NCI-H446 (cell line): ENCODE data around the gene SCGB1D4.
"Not testable (repeated sequence)": the region's sequence is repeated elsewhere in the genome, so short reads cannot be mapped to it uniquely, and the experiment has no call there.

Experiments used
- DNase-seq, 2 experiments: peaks; one replicate each; lab custom pipeline; 2025; lab: John Stamatoyannopoulos, UW

Gene SCGB1D4, protein sequence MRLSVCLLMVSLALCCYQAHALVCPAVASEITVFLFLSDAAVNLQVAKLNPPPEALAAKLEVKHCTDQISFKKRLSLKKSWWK

DNA sequence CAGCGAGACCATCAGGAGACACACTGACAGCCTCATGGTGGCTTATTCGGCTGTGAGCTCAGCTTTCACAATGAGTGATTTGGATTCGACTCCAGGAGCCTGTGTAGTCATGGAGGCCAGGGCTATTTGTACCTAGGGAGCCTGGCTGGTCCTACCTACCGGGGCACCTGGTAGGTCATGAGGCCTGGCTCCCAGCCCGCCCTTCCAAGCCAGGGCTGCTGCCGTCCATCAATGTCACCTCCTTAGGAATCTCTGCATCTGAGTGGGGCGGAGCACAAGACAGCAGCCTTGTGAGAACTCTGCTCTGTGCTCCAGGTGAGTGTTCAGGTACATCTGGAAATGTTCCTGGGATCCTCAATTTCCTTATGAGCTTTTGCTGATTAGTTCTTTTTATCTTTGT is at the start of gene SCGB1D4:
SCGB1D4 (minus strand) TSS at position 101 of the 400 bp plus-strand sequence; CDS start at position 36, 65 bp downstream.
- DNase-seq: no peak

DNA sequence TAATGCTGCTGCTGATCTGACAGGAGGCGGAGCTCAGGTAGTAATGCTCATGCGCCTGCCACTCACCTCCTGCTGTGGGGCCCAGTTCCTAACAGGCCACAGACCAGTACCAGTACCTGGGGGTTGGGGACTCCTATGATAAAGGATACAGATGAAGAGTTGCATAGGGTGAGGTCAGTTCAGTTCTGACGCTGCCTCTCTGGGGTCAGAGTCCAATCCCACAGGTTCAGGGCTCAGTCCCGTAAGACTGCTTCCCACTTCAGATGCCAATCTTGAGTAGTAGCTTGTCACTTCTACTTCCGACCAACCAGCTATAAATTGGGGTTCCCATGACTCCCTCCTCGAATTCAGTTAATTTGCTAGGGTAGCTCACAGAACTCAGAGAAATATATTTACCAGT is 47.0 kb upstream of the SCGB1D4 start:
- no peak for DNase-seq

DNA sequence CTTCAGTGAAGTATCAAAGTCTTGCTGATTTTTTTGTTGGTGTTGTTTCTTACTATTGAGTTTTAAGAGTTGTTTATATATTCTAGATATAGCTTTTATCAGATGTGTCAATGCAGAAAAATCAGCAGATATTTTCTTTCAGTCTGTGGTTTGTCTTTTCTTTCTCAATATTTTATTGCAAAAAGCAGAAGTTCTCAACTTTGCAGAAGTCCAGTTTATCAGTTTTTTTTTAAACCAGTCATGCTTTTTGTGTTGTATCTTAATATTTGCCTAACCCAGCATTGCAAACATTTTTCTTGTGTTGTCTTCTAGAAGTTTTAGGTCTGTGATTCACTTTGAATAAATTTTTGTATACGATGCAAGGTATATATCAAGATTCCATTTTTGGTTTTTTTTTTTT is 45.3 kb upstream of the SCGB1D4 start:
- DNase-seq: no peak

DNA sequence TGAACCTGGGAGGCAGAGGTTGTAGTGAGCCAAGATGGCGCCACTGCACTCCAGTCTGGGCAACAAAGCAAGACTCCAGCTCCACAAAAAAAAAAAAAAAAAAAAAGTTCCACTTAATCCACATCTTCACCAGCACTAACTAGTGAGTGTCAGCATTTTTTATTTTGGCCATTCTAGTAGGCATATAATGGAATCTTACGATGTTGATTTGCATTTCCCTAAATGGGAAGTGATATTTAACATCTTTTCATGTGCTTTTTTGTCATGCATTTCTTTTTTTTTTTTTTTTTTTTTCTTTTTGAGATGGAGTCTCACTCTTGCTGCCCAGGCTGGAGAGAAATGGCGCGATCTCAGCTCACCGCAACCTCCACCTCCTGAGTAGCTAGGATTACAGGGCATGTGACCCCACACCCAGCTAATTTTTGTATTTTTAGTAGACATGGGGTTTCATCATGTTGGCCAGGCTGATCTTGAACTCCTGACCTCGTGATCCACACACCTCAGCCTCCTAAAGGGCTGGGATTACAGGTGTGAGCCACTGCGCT is 44.8 kb upstream of the SCGB1D4 start:
- DNase-seq: not testable (repeated sequence)

DNA sequence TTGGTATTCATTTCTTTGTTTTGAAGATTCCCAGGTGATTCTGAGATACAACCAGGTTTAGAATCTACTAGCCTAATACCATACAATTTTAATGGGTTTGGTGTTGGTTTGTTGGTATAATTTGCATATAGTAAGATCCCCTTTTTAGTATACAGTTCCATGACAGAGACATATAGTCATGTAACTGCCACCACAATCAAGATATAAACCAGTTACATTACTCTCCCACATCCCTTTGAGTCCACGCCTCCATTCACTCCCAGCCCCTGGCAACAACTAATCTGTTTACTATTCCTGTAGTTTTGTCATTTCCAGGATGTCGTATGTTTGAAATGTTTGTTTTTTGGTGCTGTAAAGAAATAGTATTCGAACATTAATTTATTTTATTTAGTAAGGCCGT is 42.7 kb upstream of the SCGB1D4 start:
- no peak for DNase-seq

DNA sequence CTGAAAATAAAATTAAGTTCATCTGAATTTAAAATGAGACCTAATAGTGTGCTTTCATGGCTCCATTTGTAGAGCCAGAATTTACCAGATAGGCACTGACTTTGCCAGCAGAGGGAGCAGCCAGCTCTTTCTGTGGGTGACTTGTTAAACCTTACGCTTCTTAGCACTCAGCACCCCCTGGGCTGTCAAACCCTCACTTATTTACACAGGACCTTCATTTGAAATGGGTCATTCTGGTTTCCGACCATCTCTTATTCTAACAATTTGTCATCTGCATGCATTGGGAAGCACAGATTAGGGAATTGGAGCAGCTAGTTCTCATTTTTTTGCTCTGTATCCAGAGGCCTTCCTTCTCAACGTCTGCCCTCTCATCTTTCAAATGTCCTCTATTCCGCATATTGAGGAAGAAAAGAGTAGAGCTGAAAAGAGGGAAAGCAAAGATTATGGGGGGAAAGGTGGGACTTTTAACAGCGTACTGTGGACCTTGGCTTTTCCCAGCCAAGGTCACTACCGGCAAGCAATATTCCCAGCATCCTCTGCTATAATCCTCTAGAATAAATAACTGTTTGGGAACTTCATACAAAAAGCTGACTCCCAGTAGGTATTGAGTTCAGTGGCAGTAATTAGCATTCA is 41.5 kb upstream of the SCGB1D4 start:
- peak; percentile 11 to 67 for DNase-seq

DNA sequence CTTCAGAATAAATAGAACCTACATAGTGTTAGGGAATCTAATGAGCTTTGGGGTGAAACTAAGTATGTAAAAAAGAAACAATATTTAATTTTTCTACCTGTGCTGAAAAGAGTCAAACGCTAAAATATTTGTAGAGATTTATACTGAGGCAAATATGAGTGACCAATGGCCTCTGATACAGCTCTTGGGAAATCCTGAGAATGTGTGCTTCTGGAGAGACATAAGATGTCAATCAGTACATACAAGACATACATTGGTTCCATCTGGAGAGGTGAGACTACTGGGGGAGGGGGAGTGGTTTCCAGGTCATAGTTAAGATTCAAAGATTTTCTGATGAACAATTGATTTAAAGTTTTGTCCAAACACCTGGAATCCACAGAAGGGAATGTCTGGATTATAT is 39.3 kb upstream of the SCGB1D4 start:
- DNase-seq: no peak

DNA sequence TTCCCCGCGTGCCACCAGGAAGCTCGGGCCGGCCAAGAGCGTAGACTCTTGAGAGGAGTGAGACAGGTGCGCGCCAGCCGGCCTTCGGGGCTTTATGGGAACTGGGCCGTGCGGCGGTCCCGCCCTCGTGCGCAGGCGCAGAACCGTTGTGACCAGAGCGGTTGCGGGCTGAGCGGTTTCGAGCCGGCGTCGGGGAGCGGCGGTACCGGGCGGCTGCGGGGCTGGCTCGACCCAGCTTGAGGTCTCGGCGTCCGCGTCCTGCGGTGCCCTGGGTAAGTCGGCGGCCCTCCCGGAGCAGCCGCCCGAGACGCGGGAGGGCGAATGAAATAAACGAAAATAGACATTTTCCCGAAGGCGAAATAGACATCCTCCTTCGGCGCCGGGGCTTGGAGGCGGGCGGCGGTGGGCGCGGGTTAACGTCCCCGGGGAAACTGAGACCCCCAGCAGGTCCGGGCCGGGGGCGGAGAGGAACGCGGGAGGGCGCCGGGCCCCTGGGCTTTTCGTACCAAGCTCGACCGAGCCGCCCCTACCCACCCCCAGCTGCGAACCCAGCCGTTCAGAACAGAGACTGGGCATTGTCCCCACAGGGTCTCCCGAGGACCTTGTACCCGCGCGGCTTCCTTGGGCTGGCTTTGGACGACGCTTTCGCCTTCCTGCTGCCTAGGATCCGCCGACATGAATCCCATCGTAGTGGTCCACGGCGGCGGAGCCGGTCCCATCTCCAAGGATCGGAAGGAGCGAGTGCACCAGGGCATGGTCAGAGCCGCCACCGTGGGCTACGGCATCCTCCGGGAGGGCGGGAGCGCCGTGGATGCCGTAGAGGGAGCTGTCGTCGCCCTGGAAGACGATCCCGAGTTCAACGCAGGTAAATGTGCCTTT is 38.7 kb upstream of the SCGB1D4 start, which contains the start of gene ASRGL1:
ASRGL1 (plus strand) TSS at position 146 of the 879 bp plus-strand sequence; CDS start at position 676, 530 bp downstream.
- peak; percentile 65 to 90 for DNase-seq

DNA sequence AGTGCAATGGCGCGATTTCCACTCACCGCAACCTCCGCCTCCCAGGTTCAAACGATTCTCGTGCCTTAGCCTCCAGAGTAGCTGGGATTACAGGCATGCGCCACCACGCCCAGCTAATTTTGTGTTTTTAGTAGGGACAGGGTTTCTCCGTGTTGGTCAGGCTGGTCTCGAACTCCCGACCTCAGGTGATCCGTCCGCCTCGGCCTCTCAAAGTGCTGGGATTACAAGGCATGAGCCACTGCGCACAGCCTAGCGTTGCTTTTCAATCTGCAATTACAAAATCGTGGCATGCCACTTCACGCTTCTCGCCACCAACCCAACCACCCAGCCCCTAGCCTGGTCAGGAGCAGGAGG is 38.1 kb upstream of the SCGB1D4 start:
- not testable (repeated sequence) for DNase-seq

DNA sequence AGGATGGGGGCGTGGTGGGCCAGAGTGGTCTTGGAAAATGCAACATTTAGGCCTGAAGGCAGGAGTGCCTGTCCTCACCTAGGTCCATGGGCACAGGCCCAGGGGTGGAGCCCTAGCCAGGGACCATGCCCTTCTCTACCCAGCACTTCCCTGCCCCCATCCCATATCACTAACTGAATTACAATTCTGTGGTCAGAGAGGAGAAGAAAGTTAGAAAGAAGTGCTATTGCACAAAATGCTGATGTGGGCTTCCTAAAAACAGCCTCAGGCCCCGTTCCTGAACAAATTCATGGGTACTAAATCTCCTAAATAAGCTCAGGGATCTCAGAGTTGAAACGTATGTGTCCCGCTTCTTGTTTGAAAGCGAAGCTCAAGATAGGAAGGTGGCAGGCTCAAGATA is 34.9 kb upstream of the SCGB1D4 start:
- DNase-seq: no peak

DNA sequence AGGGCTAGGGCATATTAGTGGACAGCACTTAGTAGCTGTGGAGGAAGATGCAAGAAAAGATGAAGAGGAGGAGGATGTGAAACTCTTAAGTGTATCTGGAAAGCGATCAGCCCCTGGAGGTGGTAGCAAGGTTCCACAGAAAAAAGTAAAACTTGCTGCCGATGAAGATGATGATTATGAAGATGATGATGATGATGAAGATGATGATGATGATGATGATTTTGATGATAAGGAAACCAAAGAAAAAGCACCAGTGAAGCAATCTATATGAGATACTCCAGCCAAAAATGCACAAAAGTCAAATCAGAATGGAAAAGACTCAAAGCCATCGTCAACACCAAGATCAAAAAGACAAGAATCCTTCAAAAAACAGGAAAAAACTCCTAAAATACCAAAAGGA is 32.4 kb upstream of the SCGB1D4 start:
- not testable (repeated sequence) for DNase-seq

DNA sequence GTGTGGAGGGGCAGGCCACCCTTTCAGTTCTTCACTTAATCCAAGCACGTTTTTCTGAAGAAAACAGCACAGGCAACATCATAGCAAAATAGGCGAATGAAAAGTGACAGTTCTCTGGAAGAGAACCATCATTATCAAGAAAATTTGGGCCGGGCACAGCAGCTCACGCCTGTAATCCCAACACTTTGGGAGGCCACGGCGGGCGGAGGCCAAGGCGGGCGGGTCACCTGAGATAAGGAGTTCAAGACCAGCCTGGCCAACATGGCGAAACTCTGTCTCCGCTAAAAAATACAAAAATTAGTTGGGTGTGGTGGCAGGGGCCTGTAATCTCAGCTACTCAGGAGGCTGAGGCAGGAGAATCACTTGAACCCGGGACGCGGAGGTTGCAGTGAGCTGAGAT is 28.7 kb upstream of the SCGB1D4 start:
- not testable (repeated sequence) for DNase-seq

DNA sequence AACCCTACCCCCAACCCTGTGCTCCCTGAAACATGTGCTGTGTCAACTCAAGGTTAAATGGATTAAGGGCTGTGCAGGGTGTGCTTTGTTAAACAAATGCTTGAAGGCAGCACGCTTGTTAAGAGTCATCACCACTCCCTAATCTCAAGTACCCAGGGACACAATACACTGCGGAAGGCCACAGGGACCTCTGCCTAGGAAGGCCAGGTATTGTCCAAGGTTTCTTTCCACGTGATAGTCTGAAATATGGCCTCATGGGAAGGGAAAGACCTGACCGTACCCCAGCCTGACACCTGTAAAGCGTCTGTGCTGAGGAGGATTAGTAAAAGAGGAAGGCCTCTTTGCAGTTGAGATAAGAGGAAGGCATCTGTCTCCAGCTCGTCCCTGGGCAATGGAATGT is 27.8 kb upstream of the SCGB1D4 start:
- DNase-seq: not testable (repeated sequence)

DNA sequence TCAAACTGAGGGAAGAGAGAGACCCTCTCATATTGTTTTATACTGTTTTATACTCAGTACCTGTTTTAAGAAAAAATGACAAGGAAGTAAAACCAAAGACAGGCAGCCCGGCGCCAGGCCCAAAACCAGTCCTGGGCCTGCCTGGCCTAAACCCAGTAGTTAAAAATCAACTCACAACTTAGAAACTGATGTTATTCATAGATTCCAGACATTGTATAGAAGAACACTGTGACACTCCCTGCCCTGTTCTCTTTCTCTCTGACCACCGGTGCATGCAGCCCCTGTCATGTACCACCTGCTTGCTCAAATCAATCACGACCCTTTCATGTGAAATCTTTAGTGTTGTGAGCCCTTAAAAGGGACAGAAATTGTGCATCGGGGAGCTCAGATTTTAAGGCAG is 26.9 kb upstream of the SCGB1D4 start:
- not testable (repeated sequence) for DNase-seq

DNA sequence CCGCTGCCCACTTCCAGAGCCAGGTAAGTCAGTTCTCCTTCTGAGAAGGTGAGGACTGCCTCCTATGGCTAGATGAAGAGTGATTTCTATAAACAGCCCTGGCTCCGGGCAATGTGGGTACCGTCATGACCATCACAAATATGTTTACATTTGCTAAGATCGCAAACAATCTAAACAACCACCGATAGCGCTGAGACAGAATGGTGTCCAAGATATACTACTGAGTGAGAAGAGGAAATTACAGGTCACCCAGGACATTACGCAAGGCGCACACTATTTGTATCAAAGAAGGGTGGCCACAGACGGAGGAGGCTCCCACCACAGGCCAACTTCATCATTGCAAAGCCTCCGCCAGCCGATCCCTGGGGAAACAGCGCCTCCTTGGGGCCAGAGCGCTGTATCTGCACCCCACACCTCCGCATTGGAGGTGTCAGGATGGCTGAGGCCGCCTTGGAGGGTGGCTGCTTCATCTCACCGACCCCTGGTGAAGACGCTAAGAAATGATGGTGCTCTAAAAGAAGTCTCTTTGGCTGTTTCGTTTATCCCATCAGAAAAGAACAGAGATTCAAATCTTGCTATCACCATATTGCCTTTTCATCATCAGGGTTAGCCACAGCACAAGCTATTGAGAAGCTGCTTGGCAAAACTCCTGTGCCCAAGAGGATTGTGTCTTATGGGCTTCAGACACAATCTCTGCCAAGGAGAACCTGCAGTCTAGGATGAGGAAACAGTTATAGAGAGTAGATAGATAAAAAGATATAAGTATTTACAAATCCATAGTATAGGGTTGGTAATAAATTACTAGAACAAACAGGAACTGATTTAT is 26.1 kb upstream of the SCGB1D4 start:
- DNase-seq: peak; percentile 49 to 66

DNA sequence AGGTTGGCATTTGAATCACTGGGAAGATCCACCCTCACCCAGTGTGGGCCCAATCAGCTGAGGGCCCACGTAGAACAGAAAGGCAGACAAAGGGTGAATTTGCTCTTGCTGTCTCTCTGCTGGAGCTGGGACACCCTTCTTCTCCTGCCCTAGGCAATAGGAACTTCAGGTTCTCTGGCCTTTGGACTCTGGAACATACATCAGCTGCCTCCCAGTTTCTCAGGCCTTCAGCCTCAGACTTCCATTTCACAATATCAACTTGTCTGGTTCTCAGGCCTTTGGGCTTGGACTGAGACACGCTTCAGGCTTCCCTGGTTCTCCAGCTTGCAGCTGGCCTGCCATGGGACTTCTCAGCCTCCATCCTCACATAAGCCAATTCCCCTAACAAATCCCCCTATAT is 23.6 kb upstream of the SCGB1D4 start:
- DNase-seq: no peak

DNA sequence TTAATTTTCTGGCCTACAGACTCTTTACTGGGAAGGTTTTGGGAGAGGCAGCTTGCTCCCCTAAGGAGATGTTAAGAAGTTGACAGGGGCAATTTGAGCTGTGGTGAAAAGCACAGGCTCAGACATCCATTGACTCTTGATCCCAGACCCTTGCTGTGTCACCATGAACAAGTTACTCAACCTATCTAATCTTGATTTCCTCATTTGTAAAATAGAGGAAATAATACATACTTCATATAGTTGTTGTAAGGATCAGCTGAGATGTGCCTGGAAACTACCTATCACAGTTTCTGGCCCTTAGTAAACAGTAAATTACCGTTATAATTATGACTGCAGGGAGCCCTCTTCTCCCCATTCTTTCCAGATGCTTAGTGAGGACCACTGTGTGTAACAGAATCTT is 16.6 kb upstream of the SCGB1D4 start:
- no peak for DNase-seq

DNA sequence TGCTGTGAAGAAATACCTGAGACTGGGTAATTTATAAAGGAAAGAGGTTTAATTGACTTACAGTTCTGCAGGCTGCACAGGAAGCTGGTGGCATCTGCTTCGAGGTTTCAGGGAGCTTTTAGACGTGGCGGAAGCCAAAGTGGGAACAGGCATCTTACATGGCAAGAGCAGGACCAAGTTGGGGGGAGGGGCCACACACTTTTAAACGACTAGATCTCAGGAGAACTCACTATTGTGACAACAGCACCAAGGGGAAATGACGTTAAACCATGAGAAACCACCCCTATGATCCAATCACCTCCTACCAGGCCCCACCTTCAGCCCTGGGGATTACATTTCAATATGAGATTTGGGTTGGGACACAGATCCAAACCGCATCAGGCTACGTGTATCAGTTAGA is 11.1 kb upstream of the SCGB1D4 start:
- DNase-seq: no peak

DNA sequence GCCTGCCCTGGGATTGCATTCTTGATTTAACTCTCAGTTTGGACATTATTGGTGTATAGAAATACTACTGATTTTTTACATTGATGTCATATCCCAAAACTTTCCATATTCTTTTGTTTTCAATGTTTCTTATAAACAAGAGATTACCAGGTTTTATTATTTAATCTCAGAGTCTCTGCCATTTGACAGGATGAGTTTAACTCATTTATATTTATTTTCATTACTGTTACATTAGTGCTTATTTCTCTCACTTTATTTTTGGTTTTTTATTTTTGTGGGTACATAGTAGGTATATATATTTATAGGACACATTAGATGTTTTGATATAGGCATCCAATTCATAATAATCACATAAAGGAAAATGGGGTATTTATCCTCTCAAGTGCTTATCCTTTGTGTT is 9.1 kb upstream of the SCGB1D4 start:
- DNase-seq: no peak

DNA sequence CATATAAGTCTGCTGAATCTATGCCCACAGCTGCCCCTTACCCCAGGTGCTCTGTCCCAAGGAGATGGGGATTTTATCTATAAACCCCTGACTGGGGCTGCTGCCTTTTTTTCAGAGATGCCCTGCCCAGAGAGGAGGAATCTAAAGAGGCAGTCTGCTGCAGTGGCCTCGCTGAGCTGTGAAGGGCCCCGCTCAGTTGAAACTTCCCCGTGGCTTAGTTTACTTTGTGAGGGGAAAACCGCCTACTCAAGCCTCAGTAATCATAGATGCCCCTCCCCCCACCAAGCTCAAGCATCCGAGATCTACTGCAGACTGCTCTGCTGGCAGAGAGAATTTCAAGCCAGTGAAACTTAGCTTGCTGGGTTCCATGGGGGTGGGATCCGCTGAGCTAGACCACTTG is 7.4 kb upstream of the SCGB1D4 start:
- DNase-seq: no peak

DNA sequence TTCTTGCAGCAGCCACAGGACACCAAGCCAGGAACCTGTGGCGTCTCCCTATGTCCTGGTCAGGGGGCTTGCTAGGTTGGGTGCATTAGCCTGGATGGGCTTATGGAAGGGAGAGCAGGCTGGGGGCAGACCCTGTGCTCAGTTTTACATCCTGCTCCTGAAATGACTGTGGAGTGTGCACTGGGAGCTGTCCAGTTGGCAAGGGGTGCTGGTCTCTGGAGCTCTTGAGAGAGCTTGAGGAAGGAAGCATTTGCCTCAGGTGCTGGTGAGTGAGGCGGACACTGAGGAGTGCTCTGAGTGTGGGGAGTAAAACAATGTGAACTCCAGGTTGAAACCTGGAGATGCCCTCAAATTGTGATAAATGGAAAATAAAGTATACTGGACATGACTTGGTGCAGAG is 3.4 kb downstream of the SCGB1D4 start:
- DNase-seq: no peak

DNA sequence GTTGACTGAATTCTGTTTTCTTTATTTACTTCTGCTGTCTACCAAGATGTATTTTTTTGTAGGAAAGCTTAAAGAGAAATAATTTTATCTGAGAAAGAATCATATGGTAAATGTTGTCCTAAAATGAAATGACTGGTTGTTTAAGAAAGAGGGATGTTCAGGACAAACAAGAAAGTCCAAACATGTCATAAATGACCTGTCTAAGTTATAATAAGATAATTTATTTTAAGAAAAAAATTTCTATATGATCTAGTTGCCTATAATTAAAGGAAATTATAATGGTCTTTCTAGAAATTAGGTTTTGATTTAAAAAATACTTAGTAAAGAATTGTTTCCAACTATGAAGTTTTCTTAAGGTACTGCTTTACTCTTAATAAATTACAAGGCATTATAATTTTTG is 18.4 kb downstream of the SCGB1D4 start:
- DNase-seq: no peak
